HCT116 (cell line): ENCODE results near the gene IDUA. TPM values are rescaled to one million over a fixed set of nuclear protein-coding genes. Genes with fewer than 3 reads are reported as not detected.

ENCODE experiments used
- ATAC-seq: fragments of 200-7000 bp; cut with Tn5 transposase; 2 replicates; pipeline ENCODE4 v1.9.1; 2020; ENCODE audit warnings: mild to moderate bottlenecking, moderate library complexity
- BruUV-seq: library from RNA; stranded (reverse); fragments of 400-500 nt; replicated peaks from 2 replicates; lab custom pipeline; 2021; lab: Mats Ljungman, UMichigan
- CTCF ChIA-PET: fragments of 300-600 bp; sonication (Branson Sonifier 250); formaldehyde crosslinking; loops from one replicate; lab custom pipeline; 2021; ENCODE audit warnings: antibody characterized with exemption; lab: Charles Lee
- POLR2A ChIA-PET: fragments of 300-600, 350-600 bp; sonication (Branson Sonifier 250); formaldehyde crosslinking; loops from one replicate; lab custom pipeline; 2021; ENCODE audit warnings: antibody characterized with exemption; lab: Charles Lee
- RAD21 ChIA-PET, 2 experiments: fragments of 300-600 bp; sonication (Branson Sonifier 250); formaldehyde crosslinking; loops; one replicate each; lab custom pipeline; 2023; ENCODE audit warnings: low total read pairs in 2 of 2; ENCODE audit not compliant: uncharacterized antibody in 2 of 2, unreplicated experiment in 2 of 2, low non-redundant PET in 1 of 2; lab: Charles Lee
- DNase-seq: peaks from one replicate; pipeline ENCODE4 v3.0.0-alpha.2; 2010; ENCODE audit warnings: low read depth, low spot score
- H2AFZ ChIP-seq: fragments of 200-600 bp; shearing (Covaris generic), sonication (generic); 2 replicates; pipeline ENCODE4 v1.6.1; 2017; ENCODE audit warnings: low read depth, mixed run types, mixed read lengths, antibody characterized with exemption, low read length; ENCODE audit not compliant: poor library complexity, severe bottlenecking
- H3K27ac ChIP-seq: 2 replicates; pipeline ENCODE4 v1.5.1; 2012; ENCODE audit warnings: low read depth, low read length
- H3K27me3 ChIP-seq: fragments of 200-600 bp; sonication (generic); 2 replicates; pipeline ENCODE4 v1.6.1; 2016; ENCODE audit warnings: mixed run types, low read length, mixed read lengths; ENCODE audit not compliant: insufficient read depth
- H3K36me3 ChIP-seq, 2 experiments: fragments of 200-500 bp in 1 of 2; fragments of 200-600 bp in 1 of 2; sonication (Bioruptor generic) in 1 of 2; sonication (generic) in 1 of 2; 2 replicates each; pipeline versions ENCODE4 v1.5.1 to v1.6.1; 2014 to 2016; ENCODE audit warnings: low read length in 2 of 2, inconsistent platforms in 1 of 2, mixed read lengths in 1 of 2, mixed run types in 1 of 2; ENCODE audit not compliant: insufficient read depth in 2 of 2, control insufficient read depth in 1 of 2
- H3K4me1 ChIP-seq, 2 experiments: fragments of 200-600 bp in 1 of 2; sonication (generic) in 1 of 2; 2 replicates each; pipeline versions ENCODE4 v1.5.1 to v1.6.1; 2012 to 2017; ENCODE audit warnings: low read length in 2 of 2, inconsistent platforms in 1 of 2, mild to moderate bottlenecking in 1 of 2, mixed read lengths in 1 of 2, mixed run types in 1 of 2, moderate library complexity in 1 of 2; ENCODE audit not compliant: insufficient read depth in 2 of 2, control insufficient read depth in 1 of 2
- H3K4me2 ChIP-seq: fragments of 200-600 bp; sonication (generic); 2 replicates; pipeline ENCODE4 v1.6.1; 2017; ENCODE audit warnings: mixed run types, low read length, mixed read lengths
- H3K4me3 ChIP-seq, 2 experiments: fragments of 200-600 bp in 1 of 2; sonication (generic) in 1 of 2; replicated peaks in 1 of 2; 2 replicates each; pipeline ENCODE4 v1.5.1; 2011 to 2016; ENCODE audit warnings: low read length in 2 of 2, control low read depth in 1 of 2, low read depth in 1 of 2, mild to moderate bottlenecking in 1 of 2, mixed read lengths in 1 of 2, mixed run types in 1 of 2
- H3K79me2 ChIP-seq: fragments of 200-600 bp; sonication (generic); 2 replicates; pipeline ENCODE4 v1.6.1; 2017; ENCODE audit warnings: mild to moderate bottlenecking, mixed run types, low read length, moderate library complexity, mixed read lengths; ENCODE audit not compliant: insufficient read depth
- H3K9ac ChIP-seq: fragments of 200-600 bp; sonication (generic); 2 replicates; pipeline ENCODE4 v1.6.1; 2016; ENCODE audit warnings: low read length, mixed read lengths
- H3K9me2 ChIP-seq: fragments of 200-600 bp; sonication (generic), shearing (Covaris generic); 2 replicates; pipeline ENCODE4 v1.6.1; 2017; ENCODE audit warnings: mixed run types, mild to moderate bottlenecking, moderate library complexity; ENCODE audit not compliant: insufficient read depth
- H3K9me3 ChIP-seq, 2 experiments: fragments of 200-500 bp in 1 of 2; fragments of 200-600 bp in 1 of 2; sonication (Bioruptor generic) in 1 of 2; sonication (generic) in 1 of 2; 2 replicates each; pipeline ENCODE4 v1.6.1; 2014 to 2017; ENCODE audit warnings: low read length in 2 of 2, mixed read lengths in 2 of 2, inconsistent platforms in 1 of 2, low read depth in 1 of 2, mild to moderate bottlenecking in 1 of 2, mixed run types in 1 of 2, moderate library complexity in 1 of 2; ENCODE audit not compliant: control insufficient read depth in 1 of 2, insufficient read depth in 1 of 2
- H4K20me1 ChIP-seq: fragments of 200-600 bp; sonication (generic), shearing (Covaris generic); 2 replicates; pipeline ENCODE4 v1.6.1; 2017; ENCODE audit warnings: mixed run types, mild to moderate bottlenecking, moderate library complexity; ENCODE audit not compliant: insufficient read depth
- EGR1 ChIP-seq: IDR thresholded peaks from 2 replicates; pipeline ENCODE4 v1.6.1; 2012; ENCODE audit warnings: low read depth
- RAD21 ChIP-seq: IDR thresholded peaks from 2 replicates; pipeline ENCODE4 v1.6.1; 2012; ENCODE audit warnings: low read depth, mild to moderate bottlenecking
- SP1 ChIP-seq: IDR thresholded peaks from 2 replicates; pipeline ENCODE4 v1.6.1; 2012; ENCODE audit warnings: low read depth
- TCF7L2 ChIP-seq: IDR thresholded peaks from 2 replicates; pipeline ENCODE4 v1.7.0; 2011; ENCODE audit warnings: borderline replicate concordance, inconsistent platforms; ENCODE audit not compliant: insufficient read depth, insufficient read length; ENCODE audit errors: extremely low read depth
- YY1 ChIP-seq: IDR thresholded peaks from 2 replicates; pipeline ENCODE4 v1.6.1; 2011; ENCODE audit warnings: low read length, low read depth, moderate library complexity, mild to moderate bottlenecking; ENCODE audit not compliant: insufficient replicate concordance; ENCODE audit errors: extremely low read depth
- intact Hi-C: fragments of 100-400 bp; cut with micrococcal nuclease; formaldehyde crosslinking; loops from 2 replicates; pipeline ENCODE4 v1.10.0; 2022
- total RNA-seq: library from RNA; stranded (reverse); gene quantifications from one replicate; pipeline ENCODE4 v1.2.1, GENCODE V29; 2021; ENCODE audit not compliant: unreplicated experiment
- TF ChIP-seq, protein P1 (sequence below): IDR thresholded peaks from 2 replicates; pipeline ENCODE4 v1.6.1; 2011; ENCODE audit warnings: mild to moderate bottlenecking, low read length, moderate library complexity; ENCODE audit not compliant: insufficient replicate concordance; ENCODE audit errors: extremely low read depth

The IDUA gene
- total RNA-seq, 1 experiment from 2014 or later, result 28.2 TPM

DNA sequence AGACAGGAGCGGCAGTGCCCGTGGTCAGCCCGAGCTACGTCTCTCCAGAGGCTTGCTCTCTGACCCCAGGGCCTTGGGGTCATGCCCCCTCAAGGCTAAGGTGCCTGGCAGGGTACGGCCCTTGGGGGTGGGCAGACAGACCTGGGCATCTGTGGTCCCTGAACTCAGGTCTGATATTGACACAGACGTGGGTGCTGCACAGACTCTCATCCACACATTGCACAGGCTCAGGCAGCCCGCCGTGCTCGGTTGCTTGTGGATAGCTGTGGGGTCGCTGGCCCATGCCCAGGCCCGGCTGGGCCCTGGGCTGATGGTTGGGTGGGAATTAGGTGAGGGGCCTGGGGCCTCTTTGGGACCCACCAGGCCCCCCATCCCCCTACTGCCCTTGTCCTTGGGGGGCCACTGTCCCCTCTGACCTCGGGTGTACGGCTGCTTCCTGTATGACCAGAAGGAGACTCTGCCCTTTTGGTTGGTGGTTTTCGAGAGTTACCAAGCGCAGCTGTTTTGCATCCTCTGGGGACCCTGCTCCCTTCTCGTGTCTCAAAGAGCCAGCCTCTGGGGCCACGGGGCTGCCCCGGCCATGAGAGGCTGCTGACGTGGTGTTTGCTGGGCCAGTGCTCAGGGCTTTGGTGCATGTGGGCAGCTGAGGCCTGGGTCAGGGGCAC lies 34.7 kb downstream of the IDUA start:
- H4K20me1 ChIP-seq, result no peaks in the 10 kb centered on the region
- no peaks in the 10 kb centered on the region for H3K9me3 ChIP-seq
- no peak overlapping the region for H3K4me3 ChIP-seq
- no peaks in the 10 kb centered on the region for H3K9me2 ChIP-seq
- no peak for ATAC-seq
- H3K4me2 ChIP-seq, result no peak overlapping the region
- intact Hi-C loops, result no loop called here
- no peak overlapping the region for H2AFZ ChIP-seq
- peaks cover 8 to 11% of the 10 kb centered on the region in 2 experiments; a peak in 3 of 4 replicates for H3K36me3 ChIP-seq
- H3K4me1 ChIP-seq, result peaks cover 0 to 19% of the 10 kb centered on the region in 2 experiments; a peak in 2 of 4 replicates
- no TSS peak for BruUV-seq
- H3K9ac ChIP-seq, result no peak overlapping the region
- no peaks in the 10 kb centered on the region for H3K27me3 ChIP-seq
- no peak for DNase-seq
- no peak overlapping the region for H3K27ac ChIP-seq
- CTCF ChIA-PET, result no interaction called here
- no peaks in the 10 kb centered on the region; the same call in 1 of the 2 replicates for H3K79me2 ChIP-seq
- POLR2A ChIA-PET, result no interaction called here
- TF ChIP-seq, protein P1, sequence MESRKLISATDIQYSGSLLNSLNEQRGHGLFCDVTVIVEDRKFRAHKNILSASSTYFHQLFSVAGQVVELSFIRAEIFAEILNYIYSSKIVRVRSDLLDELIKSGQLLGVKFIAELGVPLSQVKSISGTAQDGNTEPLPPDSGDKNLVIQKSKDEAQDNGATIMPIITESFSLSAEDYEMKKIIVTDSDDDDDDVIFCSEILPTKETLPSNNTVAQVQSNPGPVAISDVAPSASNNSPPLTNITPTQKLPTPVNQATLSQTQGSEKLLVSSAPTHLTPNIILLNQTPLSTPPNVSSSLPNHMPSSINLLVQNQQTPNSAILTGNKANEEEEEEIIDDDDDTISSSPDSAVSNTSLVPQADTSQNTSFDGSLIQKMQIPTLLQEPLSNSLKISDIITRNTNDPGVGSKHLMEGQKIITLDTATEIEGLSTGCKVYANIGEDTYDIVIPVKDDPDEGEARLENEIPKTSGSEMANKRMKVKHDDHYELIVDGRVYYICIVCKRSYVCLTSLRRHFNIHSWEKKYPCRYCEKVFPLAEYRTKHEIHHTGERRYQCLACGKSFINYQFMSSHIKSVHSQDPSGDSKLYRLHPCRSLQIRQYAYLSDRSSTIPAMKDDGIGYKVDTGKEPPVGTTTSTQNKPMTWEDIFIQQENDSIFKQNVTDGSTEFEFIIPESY, result no peak
- TF ChIP-seq YY1 (no peak), RAD21 (no peak), SP1 (no peak), TCF7L2 (no peak), EGR1 (no peak)
- RAD21 ChIA-PET, result no interaction called here
